GM20000 (cell line): ENCODE results near the gene WNK4.

Source experiments
- DNase-seq: peaks from one replicate; pipeline ENCODE4 v3.0.0; 2012; ENCODE audit warnings: low spot score
- TF ChIP-seq, protein P1 (sequence below): IDR thresholded peaks from 2 replicates; pipeline ENCODE4 v1.5.1; 2012; ENCODE audit warnings: mild to moderate bottlenecking, control low read depth; ENCODE audit errors: extremely low read depth, missing control alignments

The WNK4 gene

DNA sequence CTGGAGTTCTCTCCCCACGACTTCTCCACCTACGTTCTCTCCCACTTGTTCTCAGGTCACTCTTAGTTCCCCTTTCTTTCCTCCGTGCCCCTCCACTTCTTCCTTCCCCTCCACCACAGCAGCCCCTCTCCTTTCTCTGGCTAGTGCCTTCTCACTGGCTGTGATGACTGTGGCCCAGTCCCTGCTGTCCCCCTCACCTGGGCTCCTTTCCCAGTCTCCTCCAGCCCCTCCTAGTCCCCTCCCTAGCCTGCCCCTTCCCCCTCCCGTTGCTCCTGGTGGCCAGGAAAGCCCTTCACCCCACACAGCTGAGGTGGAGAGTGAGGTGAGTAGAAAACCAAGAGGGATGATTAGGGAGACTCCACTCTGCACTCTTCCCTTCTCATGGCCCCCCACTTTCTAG lies 14.7 kb downstream of the WNK4 start:
- no peak for DNase-seq
- TF ChIP-seq, protein P1, sequence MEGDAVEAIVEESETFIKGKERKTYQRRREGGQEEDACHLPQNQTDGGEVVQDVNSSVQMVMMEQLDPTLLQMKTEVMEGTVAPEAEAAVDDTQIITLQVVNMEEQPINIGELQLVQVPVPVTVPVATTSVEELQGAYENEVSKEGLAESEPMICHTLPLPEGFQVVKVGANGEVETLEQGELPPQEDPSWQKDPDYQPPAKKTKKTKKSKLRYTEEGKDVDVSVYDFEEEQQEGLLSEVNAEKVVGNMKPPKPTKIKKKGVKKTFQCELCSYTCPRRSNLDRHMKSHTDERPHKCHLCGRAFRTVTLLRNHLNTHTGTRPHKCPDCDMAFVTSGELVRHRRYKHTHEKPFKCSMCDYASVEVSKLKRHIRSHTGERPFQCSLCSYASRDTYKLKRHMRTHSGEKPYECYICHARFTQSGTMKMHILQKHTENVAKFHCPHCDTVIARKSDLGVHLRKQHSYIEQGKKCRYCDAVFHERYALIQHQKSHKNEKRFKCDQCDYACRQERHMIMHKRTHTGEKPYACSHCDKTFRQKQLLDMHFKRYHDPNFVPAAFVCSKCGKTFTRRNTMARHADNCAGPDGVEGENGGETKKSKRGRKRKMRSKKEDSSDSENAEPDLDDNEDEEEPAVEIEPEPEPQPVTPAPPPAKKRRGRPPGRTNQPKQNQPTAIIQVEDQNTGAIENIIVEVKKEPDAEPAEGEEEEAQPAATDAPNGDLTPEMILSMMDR, result no peak

DNA sequence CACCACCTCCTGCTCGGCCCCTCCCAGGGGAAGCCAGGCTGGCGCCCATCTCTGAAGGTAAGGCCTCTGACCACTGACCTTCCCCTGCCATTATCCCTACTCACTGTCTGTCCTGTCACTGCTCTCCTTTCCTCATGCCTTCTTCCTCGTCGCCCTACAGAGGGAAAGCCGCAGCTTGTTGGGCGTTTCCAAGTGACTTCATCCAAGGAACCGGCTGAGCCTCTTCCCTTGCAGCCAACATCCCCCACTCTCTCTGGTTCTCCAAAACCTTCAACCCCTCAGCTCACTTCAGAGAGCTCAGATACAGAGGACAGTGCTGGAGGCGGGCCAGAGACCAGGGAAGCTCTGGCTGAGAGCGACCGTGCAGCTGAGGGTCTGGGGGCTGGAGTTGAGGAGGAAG lies 15.1 kb downstream of the WNK4 start:
- TF ChIP-seq, protein P1, result no peak

DNA sequence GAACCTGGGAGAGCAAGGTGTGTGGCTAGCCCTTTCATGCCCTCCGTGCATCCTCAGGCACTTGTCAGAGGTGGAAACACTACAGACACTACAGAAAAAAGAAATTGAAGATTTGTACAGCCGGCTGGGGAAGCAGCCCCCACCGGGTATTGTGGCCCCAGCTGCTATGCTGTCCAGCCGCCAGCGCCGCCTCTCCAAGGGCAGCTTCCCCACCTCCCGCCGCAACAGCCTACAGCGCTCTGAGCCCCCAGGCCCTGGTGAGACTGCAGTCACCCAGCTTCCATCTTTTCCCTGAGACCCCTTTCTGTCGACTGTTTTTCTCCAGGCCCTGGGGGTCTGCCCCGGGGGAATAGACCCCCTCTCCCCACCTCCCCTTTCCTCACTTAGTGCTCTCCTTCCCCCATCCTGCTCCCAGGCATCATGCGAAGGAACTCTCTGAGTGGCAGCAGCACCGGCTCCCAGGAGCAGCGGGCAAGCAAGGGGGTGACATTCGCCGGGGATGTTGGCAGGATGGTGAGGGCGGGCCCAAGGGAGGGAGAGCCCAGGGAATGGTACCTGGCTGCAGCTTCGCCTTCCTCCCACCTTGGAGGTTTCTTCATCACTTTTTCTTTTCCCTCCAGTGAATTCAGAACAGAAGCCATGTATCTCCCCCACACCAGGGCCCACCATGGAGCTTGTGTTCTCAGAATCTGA lies 15.8 kb downstream of the WNK4 start:
- TF ChIP-seq, protein P1, result no peak
- DNase-seq, result no peak

More for the DNA sequence above, 15.1 kb downstream of the WNK4 start:
- DNase-seq, result no peak

DNA sequence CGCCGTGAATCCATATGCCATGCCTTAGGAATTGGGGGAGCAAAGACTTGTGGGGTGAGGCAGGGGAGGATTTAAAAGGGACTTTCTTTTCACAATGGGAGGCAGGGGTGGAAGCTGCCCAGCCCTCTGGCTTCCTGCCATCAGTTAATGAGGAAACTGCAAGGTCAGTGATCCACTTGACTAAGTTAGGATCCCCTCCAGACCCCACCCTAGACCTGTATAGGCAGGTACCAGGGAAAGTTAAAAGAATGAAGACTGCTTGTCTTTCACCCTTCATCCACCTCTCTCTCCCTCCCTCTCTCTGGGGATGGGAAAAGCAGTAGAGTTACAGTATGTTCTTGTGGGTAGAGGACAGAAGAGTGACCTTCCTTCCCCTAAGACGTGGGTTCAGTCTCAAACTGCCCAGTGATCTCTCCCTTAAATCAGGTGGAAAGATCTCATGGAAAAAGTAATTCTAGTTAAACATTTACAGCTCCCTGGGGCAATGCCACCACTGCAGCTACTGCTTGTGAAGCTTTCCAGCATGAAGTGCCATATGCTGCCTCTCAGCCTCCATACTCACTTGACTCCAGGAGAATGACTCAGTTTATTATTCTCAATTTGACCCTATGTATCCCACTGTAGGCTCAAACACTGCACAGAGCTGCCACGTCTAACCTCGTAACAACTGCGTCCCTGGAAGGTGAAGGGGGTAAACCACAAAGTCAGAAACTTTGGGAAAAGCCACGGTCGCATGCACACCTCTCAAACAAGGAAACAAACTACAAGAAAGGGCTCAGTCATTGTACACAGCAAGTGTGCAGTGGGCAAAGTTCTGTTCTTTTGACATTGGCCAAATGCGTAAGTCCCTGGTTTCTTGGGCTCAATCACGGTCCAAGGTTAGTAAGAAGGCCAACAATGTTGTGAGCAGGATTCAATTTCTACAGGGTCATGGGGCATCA lies 16.9 kb downstream of the WNK4 start:
- TF ChIP-seq, protein P1, result no peak
- no peak for DNase-seq

DNA sequence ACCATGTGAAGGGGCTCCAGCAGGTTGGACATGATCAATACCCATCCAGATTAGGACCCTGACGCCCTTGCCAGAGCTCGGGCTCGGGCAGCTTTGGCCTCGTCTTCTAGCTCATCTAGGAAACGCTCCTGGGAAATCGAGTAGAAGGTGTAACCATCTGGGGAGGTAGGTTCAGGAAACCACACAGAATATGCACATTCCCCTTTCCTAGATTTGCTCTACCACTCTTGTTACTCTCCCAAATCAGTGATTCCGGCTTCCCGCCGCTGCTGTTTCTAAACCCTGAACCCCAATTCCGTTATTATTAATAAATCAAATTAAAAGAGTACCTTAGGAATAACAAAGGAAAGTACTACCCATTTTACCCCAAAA lies 17.6 kb downstream of the WNK4 start:
- no peak for DNase-seq
- TF ChIP-seq, protein P1, result no peak

DNA sequence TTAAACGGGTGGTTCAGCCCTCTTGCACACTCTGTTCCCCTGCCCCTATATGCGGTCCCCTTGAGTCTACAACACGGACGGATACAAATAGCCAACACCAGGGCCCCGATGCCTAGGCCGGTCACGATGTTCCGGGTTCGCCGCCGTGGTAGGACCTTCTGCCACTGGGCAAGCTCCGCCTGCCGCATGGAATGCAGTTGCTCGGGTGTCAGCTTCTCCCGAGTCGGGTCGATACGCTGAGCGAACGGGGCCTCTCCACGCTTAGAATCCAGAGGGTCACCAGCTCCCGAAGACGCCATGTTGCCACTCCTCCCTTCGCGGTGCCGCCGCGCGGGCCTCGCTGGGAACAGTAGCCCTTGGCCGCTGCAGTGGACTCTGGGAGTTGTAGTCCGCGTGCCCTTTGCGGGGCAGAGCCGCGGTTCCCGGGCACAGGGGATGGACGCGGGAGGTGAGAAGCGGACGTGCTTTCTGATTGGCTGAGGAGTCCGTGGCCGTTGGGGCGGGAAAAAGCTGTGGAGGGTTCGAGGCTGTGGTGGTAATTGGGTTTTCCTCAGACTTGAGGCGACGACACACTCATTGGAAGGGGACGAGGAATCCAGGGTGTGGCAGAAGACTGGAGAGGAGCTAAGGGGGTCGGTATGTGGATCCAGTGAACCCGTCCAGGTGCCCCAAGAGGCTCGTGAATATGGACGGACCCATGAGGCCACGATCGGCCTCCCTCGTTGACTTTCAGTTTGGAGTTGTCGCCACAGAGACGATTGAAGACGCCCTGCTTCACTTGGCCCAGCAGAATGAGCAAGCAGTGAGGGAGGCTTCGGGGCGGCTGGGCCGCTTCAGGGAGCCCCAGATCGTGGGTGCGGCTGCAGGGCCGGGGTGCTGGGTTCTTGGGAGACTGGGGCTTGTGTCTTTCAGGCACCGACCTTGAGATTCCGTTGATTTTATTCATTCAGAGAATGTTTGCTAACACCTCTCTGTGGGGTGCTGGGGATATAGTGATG lies 18.3 kb downstream of the WNK4 start, which contains the start of the genes CNTD1 and COA3:
CNTD1 (plus strand) TSS at position 479 of the 998 bp plus-strand sequence; CDS start at position 686, 207 bp downstream.
COA3 (minus strand) TSS at position 322 of the 998 bp plus-strand sequence; CDS start at position 299, 23 bp downstream.
- TF ChIP-seq, protein P1, result no peak
- DNase-seq, result peak; percentile 91
